Tibial artery (tissue), 4 donors: ENCODE data around the gene FAM200C.

Experiments
- DNase-seq, 2 donors: peaks; one replicate each; pipeline ENCODE4 v3.0.0-alpha.2; 2019
- H3K27ac ChIP-seq, 2 donors: fragments of 200-600 bp; sonication (generic) in 1 of 2; 1 replicate in 1 of 2; 2 replicates in 1 of 2; pipeline ENCODE4 v1.5.1; 2018 to 2019; ENCODE audit warnings: mild to moderate bottlenecking in 1 of 2
- H3K27me3 ChIP-seq, 2 donors: fragments of 200-600 bp; sonication (generic) in 1 of 2; one replicate each; pipeline versions ENCODE4 v1.5.1 to v1.6.0; 2016 to 2019
- H3K36me3 ChIP-seq, 3 donors: fragments of 200-600 bp; sonication (generic) in 2 of 3; one replicate each; pipeline ENCODE4 v1.5.1; 2016 to 2019; ENCODE audit warnings: mild to moderate bottlenecking in 2 of 3
- H3K4me1 ChIP-seq, 4 donors: fragments of 200-600 bp; sonication (generic) in 2 of 4; 1 replicate in 3 of 4; 2 replicates in 1 of 4; pipeline ENCODE4 v1.5.1; 2016 to 2019
- H3K4me3 ChIP-seq, 2 donors: fragments of 200-600 bp; sonication (generic) in 1 of 2; 1 replicate in 1 of 2; 2 replicates in 1 of 2; pipeline ENCODE4 v1.5.1; 2018 to 2019; ENCODE audit warnings: mild to moderate bottlenecking in 2 of 2
- H3K9me3 ChIP-seq, 3 donors: fragments of 200-600 bp; sonication (generic) in 1 of 3; one replicate each; pipeline ENCODE4 v1.5.1; 2016 to 2019
- CTCF ChIP-seq, 2 experiments: fragments of 200-600 bp in 1 of 2; fragments of 450-650 bp in 1 of 2; IDR thresholded peaks; one replicate each; pipeline ENCODE4 v1.5.1; 2017 to 2019; ENCODE audit warnings: antibody characterized with exemption in 2 of 2, mild to moderate bottlenecking in 1 of 2, moderate library complexity in 1 of 2
- intact Hi-C: fragments of 100-400 bp; cut with DNase I; formaldehyde crosslinking; loops from one replicate; pipeline ENCODE4 v1.15.0; 2023; ENCODE audit warnings: low total_unique reads

The FAM200C gene

DNA sequence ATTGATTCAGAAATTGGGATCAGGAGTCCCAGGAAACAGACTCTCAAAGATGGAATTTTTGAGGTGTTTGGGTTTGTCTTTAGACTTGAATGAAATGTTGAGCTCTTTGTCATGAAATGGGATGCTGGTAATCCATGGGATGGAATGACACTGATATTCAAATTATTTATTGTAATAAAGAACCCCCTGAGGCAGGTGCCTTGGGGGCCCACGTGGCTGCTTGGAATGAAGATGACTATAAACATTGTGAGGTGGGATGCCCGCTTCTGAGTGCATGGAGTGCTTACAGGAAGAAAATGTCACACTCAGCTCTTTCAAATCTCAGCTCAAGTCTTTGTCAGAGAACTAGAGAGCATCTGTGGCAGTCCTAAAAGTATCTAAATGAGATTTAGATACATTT, 19.8 kb downstream of the FAM200C start:
- Histone ChIP-seq H3K27me3 (no peaks in the 10 kb centered on the region), H3K36me3 (no peaks in the 10 kb centered on the region), H3K27ac (no peak overlapping the region), H3K4me1 (no peaks in the 10 kb centered on the region), H3K9me3 (no peaks in the 10 kb centered on the region), H3K4me3 (no peak overlapping the region)
- no peak for DNase-seq
- intact Hi-C loops = no loop called here
- TF ChIP-seq CTCF (IDR thresholded peaks at IDR 0.05) = no peak

DNA sequence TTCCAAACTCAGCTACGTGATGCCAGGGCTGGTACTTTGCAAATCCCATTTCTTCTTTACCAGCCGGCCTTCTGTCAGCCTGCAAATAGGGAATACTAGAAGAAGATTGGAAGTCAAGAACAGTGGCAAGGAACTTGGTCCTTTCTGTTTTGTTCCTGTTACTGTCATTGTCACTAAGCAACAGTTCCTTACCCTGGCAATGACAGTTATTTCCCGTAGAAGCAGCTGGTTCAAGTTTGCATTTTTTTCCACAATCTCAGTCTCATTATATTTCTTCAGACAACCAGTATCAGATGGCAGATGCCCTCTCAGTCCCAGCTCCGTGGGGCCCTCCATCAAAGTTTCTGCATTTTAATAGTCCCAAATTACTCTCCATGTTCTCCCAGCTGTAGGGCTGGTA, 20.3 kb downstream of the FAM200C start:
- intact Hi-C loops = no loop called here
- H3K4me3 ChIP-seq = no peak overlapping the region
- H3K27me3 ChIP-seq = no peaks in the 10 kb centered on the region
- TF ChIP-seq CTCF (IDR thresholded peaks at IDR 0.05) = no peak
- no peak overlapping the region for H3K27ac ChIP-seq
- H3K36me3 ChIP-seq = no peaks in the 10 kb centered on the region
- no peaks in the 10 kb centered on the region for H3K9me3 ChIP-seq
- no peak for DNase-seq
- no peaks in the 10 kb centered on the region for H3K4me1 ChIP-seq

- Histone ChIP-seq H3K4me1 (no peaks in the 10 kb centered on the region), H3K9me3 (no peaks in the 10 kb centered on the region), H3K4me3 (no peak overlapping the region), H3K27ac (no peak overlapping the region), H3K36me3 (no peaks in the 10 kb centered on the region), H3K27me3 (no peaks in the 10 kb centered on the region)
- TF ChIP-seq CTCF (IDR thresholded peaks at IDR 0.05) = no peak
- DNase-seq = no peak
- intact Hi-C loops = no loop called here
Observed at GRCh38 chr5:160378330-160378729, 21.5 kb downstream of the FAM200C start.

- H3K4me1 ChIP-seq = no peaks in the 10 kb centered on the region
- no peaks in the 10 kb centered on the region for H3K36me3 ChIP-seq
- no peak overlapping the region for H3K27ac ChIP-seq
- intact Hi-C loops = no loop called here
- no peak overlapping the region for H3K4me3 ChIP-seq
- no peaks in the 10 kb centered on the region for H3K9me3 ChIP-seq
- no peak for TF ChIP-seq CTCF (IDR thresholded peaks at IDR 0.05)
- DNase-seq = no peak
- H3K27me3 ChIP-seq = no peaks in the 10 kb centered on the region
Observed at GRCh38 chr5:160377651-160378050, 22.2 kb downstream of the FAM200C start.

DNA sequence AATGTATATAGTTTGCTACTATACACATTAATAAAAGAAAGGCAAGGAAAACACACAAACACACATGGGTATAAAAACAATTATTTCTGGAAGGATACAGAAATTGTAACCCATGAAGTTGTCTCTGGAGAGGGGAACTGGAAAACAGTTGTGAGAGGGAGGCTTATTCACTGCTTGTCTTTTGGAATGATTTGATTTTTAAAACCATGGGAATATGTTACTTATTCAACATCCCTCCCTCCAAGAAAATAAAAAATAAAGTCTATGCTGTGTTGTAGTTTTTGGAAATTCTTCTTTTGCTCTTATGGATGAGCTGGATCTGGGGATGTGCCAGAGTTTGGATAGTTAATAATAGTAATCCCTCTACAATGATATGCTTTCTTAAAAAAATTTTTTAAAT, 23.4 kb downstream of the FAM200C start:
- no peaks in the 10 kb centered on the region for H3K4me1 ChIP-seq
- H3K9me3 ChIP-seq = no peaks in the 10 kb centered on the region
- intact Hi-C loops = no loop called here
- no peak overlapping the region for H3K4me3 ChIP-seq
- H3K27me3 ChIP-seq = no peaks in the 10 kb centered on the region
- TF ChIP-seq CTCF (IDR thresholded peaks at IDR 0.05) = no peak
- no peaks in the 10 kb centered on the region for H3K36me3 ChIP-seq
- DNase-seq = no peak
- no peak overlapping the region for H3K27ac ChIP-seq

DNA sequence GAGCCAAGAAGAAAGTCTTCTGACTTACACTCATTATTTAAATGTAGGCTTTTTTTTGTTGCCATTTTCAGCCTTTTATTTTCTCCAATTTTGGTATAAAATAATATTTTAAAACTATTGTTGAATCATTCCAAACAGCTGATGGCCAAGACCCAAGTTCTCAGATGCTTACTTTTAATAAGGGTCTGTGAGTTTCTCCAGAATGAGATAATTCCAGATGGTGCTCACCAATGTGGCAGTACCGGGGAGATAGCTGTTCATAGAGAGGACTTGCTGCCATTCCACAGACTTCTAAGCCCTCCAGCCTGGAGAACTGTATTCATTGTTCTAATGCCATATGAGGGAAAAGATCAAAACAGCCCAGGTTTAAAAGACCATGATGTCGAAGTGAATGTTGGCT, 24.2 kb downstream of the FAM200C start:
- H3K4me1 ChIP-seq = no peaks in the 10 kb centered on the region
- no peaks in the 10 kb centered on the region for H3K27me3 ChIP-seq
- H3K36me3 ChIP-seq = no peaks in the 10 kb centered on the region
- DNase-seq = no peak
- H3K9me3 ChIP-seq = no peaks in the 10 kb centered on the region
- H3K27ac ChIP-seq = no peak overlapping the region
- no peak for TF ChIP-seq CTCF (IDR thresholded peaks at IDR 0.05)
- intact Hi-C loops = no loop called here
- H3K4me3 ChIP-seq = no peak overlapping the region
